Neuronal stem cell (in vitro differentiated cells): ENCODE results near the gene CAMK1D.

ENCODE experiments used
- DNase-seq: peaks from one replicate; pipeline ENCODE4 v3.0.0-alpha.2; 2013; ENCODE audit warnings: low spot score
- H2AFZ ChIP-seq: one replicate; pipeline ENCODE4 v1.6.1; 2013; ENCODE audit warnings: mild to moderate bottlenecking, low read length, inconsistent platforms
- H2AK5ac ChIP-seq: 2 replicates; pipeline ENCODE4 v1.6.1; 2013; ENCODE audit warnings: low read depth, mild to moderate bottlenecking, inconsistent platforms, low read length, moderate library complexity, mixed read lengths
- H2BK120ac ChIP-seq: 2 replicates; pipeline ENCODE4 v1.6.1; 2013; ENCODE audit warnings: low read depth, mild to moderate bottlenecking, inconsistent platforms, low read length, moderate library complexity, mixed read lengths
- H2BK12ac ChIP-seq: one replicate; pipeline ENCODE4 v1.6.1; 2013; ENCODE audit warnings: low read length, inconsistent platforms
- H2BK15ac ChIP-seq: 2 replicates; pipeline ENCODE4 v1.6.1; 2013; ENCODE audit warnings: mild to moderate bottlenecking, low read length, inconsistent platforms, mixed read lengths
- H2BK5ac ChIP-seq: one replicate; pipeline ENCODE4 v1.6.1; 2013; ENCODE audit warnings: inconsistent platforms, mild to moderate bottlenecking, low read length, moderate library complexity
- H3K14ac ChIP-seq: one replicate; pipeline ENCODE4 v1.6.1; 2013; ENCODE audit warnings: low read length, inconsistent platforms
- H3K18ac ChIP-seq: 2 replicates; pipeline ENCODE4 v1.6.1; 2013; ENCODE audit warnings: low read length, inconsistent platforms
- H3K23ac ChIP-seq: 2 replicates; pipeline ENCODE4 v1.6.1; 2013; ENCODE audit warnings: low read depth, mild to moderate bottlenecking, mixed read lengths, low read length, inconsistent platforms; ENCODE audit not compliant: poor library complexity
- H3K27ac ChIP-seq: replicated peaks from 3 replicates; pipeline ENCODE4 v1.5.1; 2013; ENCODE audit warnings: low read length, inconsistent platforms
- H3K27me3 ChIP-seq, 3 experiments: 2 replicates each; pipeline ENCODE4 v1.6.1; 2013; ENCODE audit warnings: low read length in 3 of 3, mild to moderate bottlenecking in 2 of 3, inconsistent platforms in 1 of 3, low read depth in 1 of 3, mixed read lengths in 1 of 3, moderate library complexity in 1 of 3; ENCODE audit not compliant: control insufficient read depth in 3 of 3, insufficient read depth in 3 of 3
- H3K36me3 ChIP-seq, 2 donors: replicated peaks in 1 of 2; 2 replicates each; pipeline ENCODE4 v1.6.1; 2013; ENCODE audit warnings: low read length in 2 of 2; ENCODE audit not compliant: control insufficient read depth in 2 of 2, insufficient read depth in 2 of 2
- H3K4ac ChIP-seq: 2 replicates; pipeline ENCODE4 v1.6.1; 2013; ENCODE audit warnings: inconsistent platforms, mild to moderate bottlenecking, low read length, moderate library complexity
- H3K4me1 ChIP-seq, 2 donors: 1 replicate in 1 of 2; 2 replicates in 1 of 2; pipeline ENCODE4 v1.6.1; 2013; ENCODE audit warnings: low read length in 2 of 2, low read depth in 1 of 2; ENCODE audit not compliant: control insufficient read depth in 2 of 2, insufficient read depth in 1 of 2
- H3K4me2 ChIP-seq: one replicate; pipeline ENCODE4 v1.6.1; 2013; ENCODE audit warnings: mild to moderate bottlenecking, low read length, inconsistent platforms; ENCODE audit not compliant: insufficient read depth, poor library complexity, severe bottlenecking
- H3K4me3 ChIP-seq, 2 donors: 2 replicates each; pipeline ENCODE4 v1.5.1; 2013; ENCODE audit warnings: low read length in 2 of 2, mild to moderate bottlenecking in 2 of 2, inconsistent platforms in 1 of 2, moderate library complexity in 1 of 2
- H3K79me1 ChIP-seq: one replicate; pipeline ENCODE4 v1.6.1; 2013; ENCODE audit warnings: low read depth, mild to moderate bottlenecking, inconsistent platforms, low read length, moderate library complexity
- H3K9ac ChIP-seq: one replicate; pipeline ENCODE4 v1.6.1; 2013; ENCODE audit warnings: mild to moderate bottlenecking, low read depth, low read length, inconsistent platforms; ENCODE audit not compliant: poor library complexity
- H3K9me3 ChIP-seq, 2 donors: replicated peaks in 1 of 2; 2 replicates each; pipeline versions ENCODE3 to v1.6.1; 2013; ENCODE audit warnings: low read length in 2 of 2, mild to moderate bottlenecking in 2 of 2, inconsistent platforms in 1 of 2, low read depth in 1 of 2, mixed read lengths in 1 of 2, moderate library complexity in 1 of 2; ENCODE audit not compliant: control insufficient read depth in 2 of 2, insufficient read depth in 1 of 2
- H4K8ac ChIP-seq: one replicate; pipeline ENCODE4 v1.6.1; 2013; ENCODE audit warnings: low read depth, mild to moderate bottlenecking, inconsistent platforms, low read length, moderate library complexity
- H4K91ac ChIP-seq: one replicate; pipeline ENCODE4 v1.6.1; 2013; ENCODE audit warnings: low read length, low read depth, mild to moderate bottlenecking, inconsistent platforms; ENCODE audit not compliant: poor library complexity
- WGBS, 2 donors: extraction: QIAGEN DNeasy Blood & Tissue Kit; methylation state at CpG; one replicate each; pipeline ENCODE4 v1.1.7; 2013; ENCODE audit warnings: missing lambda C conversion rate in 2 of 2, mixed read lengths in 1 of 2; ENCODE audit not compliant: insufficient read length in 2 of 2, insufficient replicate concordance in 1 of 2; ENCODE audit errors: extremely low coverage in 2 of 2; 5-methylcytosine and 5-hydroxymethylcytosine counted together

CAMK1D gene

GRCh38 chr10:12500381-12501303, 151.3 kb downstream of the CAMK1D start:
- no peaks in the 10 kb centered on the region for H3K27me3 ChIP-seq
- no peak overlapping the region for H3K4me3 ChIP-seq
- H2BK15ac ChIP-seq, result no peak overlapping the region
- no peak overlapping the region for H4K91ac ChIP-seq
- H2BK120ac ChIP-seq, result no peak overlapping the region
- no peak overlapping the region for H2AFZ ChIP-seq
- H3K4ac ChIP-seq, result no peak overlapping the region
- H3K9ac ChIP-seq, result no peak overlapping the region
- H3K79me1 ChIP-seq, result no peaks in the 10 kb centered on the region
- H4K8ac ChIP-seq, result no peak overlapping the region
- H3K36me3 ChIP-seq, result no peaks in the 10 kb centered on the region
- no CpG with 5 or more reads among the region's 7 CpGs for WGBS, 2 donors
- H3K4me1 ChIP-seq, result peaks cover 4 to 11% of the 10 kb centered on the region in 2 donors
- no peak overlapping the region for H3K4me2 ChIP-seq
- no peak overlapping the region for H2BK12ac ChIP-seq
- no peak overlapping the region for H2BK5ac ChIP-seq
- H3K23ac ChIP-seq, result no peak overlapping the region
- no peaks in the 10 kb centered on the region for H3K9me3 ChIP-seq
- DNase-seq, result no peak
- no peak overlapping the region for H3K14ac ChIP-seq
- H2AK5ac ChIP-seq, result no peak overlapping the region
- no peak overlapping the region for H3K27ac ChIP-seq
- H3K18ac ChIP-seq, result no peak overlapping the region

- no peak overlapping the region for H3K9ac ChIP-seq
- H3K4me1 ChIP-seq, result peaks cover 4 to 11% of the 10 kb centered on the region in 2 donors
- no peak overlapping the region for H2BK5ac ChIP-seq
- whole genome bisulfite sequencing, 2 donors, result no CpG with 5 or more reads among the region's 12 CpGs
- no peak overlapping the region for H3K27ac ChIP-seq
- DNase-seq, result no peak
- no peak overlapping the region for H2BK120ac ChIP-seq
- H3K27me3 ChIP-seq, result no peaks in the 10 kb centered on the region
- H3K18ac ChIP-seq, result no peak overlapping the region
- H4K8ac ChIP-seq, result no peak overlapping the region
- no peaks in the 10 kb centered on the region for H3K79me1 ChIP-seq
- H3K4me3 ChIP-seq, result no peak overlapping the region
- no peak overlapping the region for H2AK5ac ChIP-seq
- no peak overlapping the region for H3K4ac ChIP-seq
- no peak overlapping the region for H2AFZ ChIP-seq
- no peak overlapping the region for H3K4me2 ChIP-seq
- no peaks in the 10 kb centered on the region for H3K9me3 ChIP-seq
- no peak overlapping the region for H2BK15ac ChIP-seq
- H4K91ac ChIP-seq, result no peak overlapping the region
- H3K36me3 ChIP-seq, result no peaks in the 10 kb centered on the region
- H3K14ac ChIP-seq, result no peak overlapping the region
- no peak overlapping the region for H2BK12ac ChIP-seq
- no peak overlapping the region for H3K23ac ChIP-seq
Observed at GRCh38 chr10:12501324-12501723, 152.0 kb downstream of the CAMK1D start.

GRCh38 chr10:12501841-12502525, 152.6 kb downstream of the CAMK1D start:
- no peak overlapping the region for H2BK5ac ChIP-seq
- no peak overlapping the region for H4K8ac ChIP-seq
- no peak overlapping the region for H2BK12ac ChIP-seq
- H3K27ac ChIP-seq, result no peak overlapping the region
- H4K91ac ChIP-seq, result peak overlapping the region; percentile 1
- H3K4me1 ChIP-seq, result peaks cover 4 to 11% of the 10 kb centered on the region in 2 donors
- H3K36me3 ChIP-seq, result no peaks in the 10 kb centered on the region
- H3K4me3 ChIP-seq, result no peak overlapping the region
- no peak overlapping the region for H2BK120ac ChIP-seq
- no peak overlapping the region for H3K4ac ChIP-seq
- no peaks in the 10 kb centered on the region for H3K9me3 ChIP-seq
- no peak overlapping the region for H2AFZ ChIP-seq
- H2BK15ac ChIP-seq, result no peak overlapping the region
- no peaks in the 10 kb centered on the region for H3K27me3 ChIP-seq
- no CpG with 5 or more reads among the region's 16 CpGs for WGBS, 2 donors
- H3K4me2 ChIP-seq, result no peak overlapping the region
- H3K18ac ChIP-seq, result peak overlapping the region; percentile 68
- no peak for DNase-seq
- H3K14ac ChIP-seq, result peak overlapping the region; percentile 91
- H2AK5ac ChIP-seq, result peak overlapping the region; percentile 52
- no peak overlapping the region for H3K9ac ChIP-seq
- H3K23ac ChIP-seq, result peak overlapping the region; percentile 61
- no peaks in the 10 kb centered on the region for H3K79me1 ChIP-seq
